Measurements from ENCODE around the gene SOX10. TPM values are rescaled to one million over a fixed set of nuclear protein-coding genes. Genes with fewer than 3 reads are reported as not detected.
"Not testable (repeated sequence)": the region's sequence is repeated elsewhere in the genome, so short reads cannot be mapped to it uniquely, and the experiment has no call there.

The SOX10 gene
- total RNA-seq, 2 experiments from 2014 or later, result not detected

DNA sequence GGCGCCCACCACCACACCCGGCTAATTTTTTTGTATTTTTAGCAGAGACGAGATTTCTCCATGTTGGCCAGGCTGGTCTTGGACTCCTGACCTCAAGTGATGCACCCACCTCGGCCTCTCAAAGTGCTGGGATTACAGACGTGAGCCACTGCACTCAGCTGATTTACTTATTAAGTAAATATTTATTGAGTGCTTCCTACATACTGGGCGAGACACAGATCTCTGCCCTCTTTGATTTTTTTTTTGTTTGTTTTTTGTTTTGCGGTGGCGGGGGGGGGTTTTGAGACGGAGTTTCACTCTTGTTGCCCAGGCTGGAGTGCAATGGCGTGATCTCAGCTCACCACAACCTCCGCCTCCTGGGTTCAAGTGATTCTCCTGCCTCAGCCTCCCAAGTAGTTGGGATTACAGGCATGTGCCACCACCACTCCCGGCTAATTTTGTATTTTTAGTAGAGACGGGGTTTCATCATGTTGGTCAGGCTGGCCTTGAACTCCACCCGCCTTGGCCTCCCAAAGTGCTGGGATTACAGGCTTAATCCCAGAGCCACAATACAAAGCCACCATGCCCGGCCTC is 28.4 kb downstream of the SOX10 start:
- H3K9me3 Mint-ChIP-seq, DNase-seq, H3K4me3 Mint-ChIP-seq, H3K27ac Mint-ChIP-seq, POLR2A ChIA-PET: not testable (repeated sequence)
- Mint-ChIP-seq H3K27me3 (peaks cover 16% of the 10 kb centered on the region), H3K4me1 (peaks cover 36% of the 10 kb centered on the region), H3K36me3 (ENCODE audit: low read depth) (peaks cover 41% of the 10 kb centered on the region)
- CTCF ChIA-PET, result interaction anchor here (3.1 kb wide), 1 partner anchor 9 kb away, joined by 21 read pairs; no protein-coding TSS in a partner anchor

DNA sequence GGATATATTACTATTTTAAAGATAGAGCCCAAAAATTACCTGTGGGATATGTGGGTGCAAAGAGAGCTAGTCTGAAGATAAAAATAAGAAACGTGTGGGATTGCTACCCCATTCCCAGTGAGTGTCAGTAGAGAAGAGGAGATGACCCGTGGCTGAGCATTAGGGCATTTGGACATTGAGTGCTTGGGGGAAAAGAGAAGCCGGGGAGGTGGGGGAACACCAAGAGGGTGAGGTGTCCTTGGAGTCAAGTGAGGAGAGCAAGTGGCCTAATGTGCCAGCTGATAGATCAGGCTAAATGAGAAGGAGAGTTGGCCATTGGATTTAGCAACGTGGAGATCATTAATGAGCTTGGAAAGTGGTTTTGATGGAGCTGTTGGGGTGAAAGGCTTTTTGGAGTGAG is 29.7 kb downstream of the SOX10 start:
- peak overlapping the region; percentile 82 for H3K27ac Mint-ChIP-seq
- H3K36me3 Mint-ChIP-seq (ENCODE audit: low read depth), result peaks cover 33% of the 10 kb centered on the region
- no peaks in the 10 kb centered on the region for H3K9me3 Mint-ChIP-seq
- peak overlapping the region; percentile 99 for H3K4me3 Mint-ChIP-seq
- peaks cover 36% of the 10 kb centered on the region for H3K4me1 Mint-ChIP-seq
- ChIA-PET POLR2A (interaction anchor here (0.5 to 1.6 kb wide), 6 partner anchors 10 to 111 kb away, joined by 3 to 4 read pairs (median 4); partner anchors contain the start of genes ANKRD54, EIF3L and MICALL1), CTCF (interaction anchor here (0.7 to 3.1 kb wide), 10 partner anchors 11 to 755 kb away, joined by 3 to 21 read pairs (median 4); partner anchors contain the start of genes ANKRD54 and MICALL1)
- DNase-seq, result no peak
- peaks cover 16% of the 10 kb centered on the region for H3K27me3 Mint-ChIP-seq

DNA sequence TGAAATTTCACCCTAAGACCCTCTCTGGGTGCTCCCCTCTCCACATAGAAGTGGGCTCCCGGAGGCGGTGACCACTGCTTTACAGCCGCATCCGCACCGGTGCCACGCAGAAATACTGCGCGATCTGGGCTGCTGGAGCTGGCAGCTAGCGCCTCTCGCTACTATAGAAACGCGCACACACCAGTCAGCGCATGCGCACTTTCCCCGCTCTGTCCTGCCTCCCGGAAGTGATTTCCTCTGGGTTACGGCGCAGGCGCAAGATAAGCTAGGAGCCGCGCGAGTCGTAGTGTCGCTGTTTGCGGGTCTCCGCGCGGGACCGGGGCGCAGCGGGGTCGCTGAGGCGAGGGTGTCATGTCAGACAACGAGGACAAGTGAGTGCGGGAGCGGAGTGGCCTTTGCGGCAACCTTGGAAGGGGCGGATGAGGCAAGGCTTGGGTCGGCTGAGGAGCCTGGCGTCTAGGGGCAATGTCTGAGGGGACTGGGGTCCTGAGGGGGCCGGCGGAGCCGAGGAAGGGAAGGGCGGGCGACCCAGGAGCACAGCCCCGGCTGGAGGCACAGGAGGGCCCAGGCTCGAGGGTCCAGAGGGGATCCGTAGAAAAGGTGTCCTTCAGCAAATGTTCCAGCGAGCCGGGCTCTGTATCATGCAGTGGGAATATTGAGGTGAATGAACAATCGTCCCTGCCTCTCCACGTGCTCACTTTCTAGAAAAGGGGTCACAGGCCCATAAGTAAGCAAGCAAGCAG is 30.7 kb downstream of the SOX10 start, which contains the start of the genes C22orf23 and POLR2F:
TSS of gene C22orf23 (minus strand) at position 165 of the 743 bp plus-strand sequence. CDS start 452 bp downstream, outside the sequence.
TSS of gene POLR2F (plus strand) at position 263 of the 743 bp plus-strand sequence. CDS start at position 352, 89 bp downstream.
- peak within 1 kb of the TSS; percentile 99 for H3K4me3 Mint-ChIP-seq
- POLR2A ChIA-PET, result interaction anchor here (0.9 to 1.6 kb wide), 7 partner anchors 11 to 151 kb away, joined by 3 to 9 read pairs (median 4); partner anchors contain the start of genes EIF3L and MICALL1
- CTCF ChIA-PET, result interaction anchor here (0.7 to 3.1 kb wide), 17 partner anchors 12 to 317 kb away, joined by 3 to 21 read pairs (median 4); partner anchors contain the start of genes ANKRD54, MICALL1 and PDXP
- H3K9me3 Mint-ChIP-seq, result no peaks in the 10 kb centered on the region
- H3K27me3 Mint-ChIP-seq, result peaks cover 16% of the 10 kb centered on the region
- peaks cover 36% of the 10 kb centered on the region for H3K4me1 Mint-ChIP-seq
- peak; percentile 97 for DNase-seq
- peak within 1 kb of the TSS; percentile 82 for H3K27ac Mint-ChIP-seq
- peaks cover 22% of the 10 kb centered on the region for H3K36me3 Mint-ChIP-seq (ENCODE audit: low read depth)

DNA sequence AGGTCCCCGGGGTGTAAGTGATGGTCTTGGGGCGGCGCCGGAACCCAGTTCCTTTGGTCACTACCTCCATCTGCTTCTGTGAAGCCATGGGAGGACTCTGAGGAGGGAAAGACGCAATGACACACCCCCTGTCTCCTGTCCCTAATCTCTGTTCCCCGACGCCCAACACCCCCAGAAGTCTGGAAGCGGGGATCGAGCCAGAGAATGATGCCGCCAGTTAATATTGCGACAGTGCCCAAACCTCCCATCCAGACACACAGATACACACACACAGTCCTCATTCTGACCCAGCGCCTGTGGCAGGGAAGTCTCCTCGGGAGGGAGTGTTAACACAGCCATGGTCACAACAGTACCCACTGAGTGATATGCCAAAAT is 31.3 kb downstream of the SOX10 start:
- CTCF ChIA-PET, result interaction anchor here (0.7 to 3.1 kb wide), 13 partner anchors 12 to 316 kb away, joined by 3 to 21 read pairs (median 4); partner anchors contain the start of genes MICALL1 and PDXP
- Mint-ChIP-seq H3K9me3 (no peaks in the 10 kb centered on the region), H3K36me3 (ENCODE audit: low read depth) (peaks cover 19% of the 10 kb centered on the region), H3K4me3 (peak overlapping the region; percentile 99), H3K27ac (no peak overlapping the region), H3K27me3 (peaks cover 16% of the 10 kb centered on the region), H3K4me1 (peaks cover 36% of the 10 kb centered on the region)
- POLR2A ChIA-PET, result interaction anchor here (0.9 to 1.4 kb wide), 4 partner anchors 15 to 150 kb away, joined by 3 to 9 read pairs (median 4); partner anchors contain the start of gene MICALL1
- no peak for DNase-seq

DNA sequence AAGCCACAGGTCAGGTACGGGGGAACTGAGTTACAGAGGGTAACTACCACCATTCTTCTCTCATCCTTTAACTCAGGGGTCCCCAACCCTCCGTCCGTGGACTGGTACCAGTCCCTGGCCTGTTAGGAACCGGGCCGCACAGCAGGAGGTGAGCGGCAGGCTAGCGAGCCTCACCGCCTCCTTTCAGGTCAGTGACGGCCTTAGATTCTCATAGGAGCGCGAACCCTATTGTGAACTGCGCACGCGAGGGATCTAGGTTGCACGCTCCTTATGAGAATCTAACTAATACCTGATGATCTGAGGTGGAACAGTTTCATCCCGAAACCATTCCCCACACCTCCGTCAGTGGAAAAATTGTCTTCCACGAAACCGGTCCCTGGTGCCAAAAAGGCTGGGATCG is 31.7 kb downstream of the SOX10 start:
- CTCF ChIA-PET, result not testable (repeated sequence)
- peak overlapping the region; percentile 99 for H3K4me3 Mint-ChIP-seq
- H3K4me1 Mint-ChIP-seq, result peaks cover 33% of the 10 kb centered on the region

DNA sequence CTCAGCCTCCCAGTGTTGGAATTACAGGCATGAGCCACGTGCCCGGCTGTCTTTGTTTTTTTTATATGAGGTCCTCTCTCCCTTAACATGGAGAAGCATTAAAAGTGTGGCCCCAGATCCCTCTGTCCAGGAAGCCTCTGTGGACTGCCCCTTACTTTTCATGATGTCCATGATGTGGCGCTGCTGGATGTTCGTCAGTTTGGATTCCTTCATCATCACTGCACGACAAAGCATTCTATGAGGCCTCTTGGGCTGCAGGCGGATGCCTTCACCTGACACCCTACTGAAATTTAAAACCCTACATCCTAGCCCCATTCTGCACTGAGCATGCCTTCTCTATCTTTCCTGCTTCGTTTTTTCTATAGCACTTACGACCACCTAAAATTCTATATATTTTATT is 33.0 kb downstream of the SOX10 start:
- Mint-ChIP-seq H3K27ac (no peak overlapping the region), H3K9me3 (no peaks in the 10 kb centered on the region), H3K36me3 (ENCODE audit: low read depth) (peaks cover 3% of the 10 kb centered on the region), H3K4me3 (no peak overlapping the region), H3K4me1 (peaks cover 27% of the 10 kb centered on the region), H3K27me3 (peaks cover 16% of the 10 kb centered on the region)
- DNase-seq, result no peak
- POLR2A ChIA-PET, result no interaction called here
- CTCF ChIA-PET, result interaction anchor here (0.6 to 1.1 kb wide), 4 partner anchors 12 to 1162 kb away, joined by 3 to 4 read pairs (median 4); no protein-coding TSS in a partner anchor

More for the DNA sequence above, 31.7 kb downstream of the SOX10 start:
- peaks cover 16% of the 10 kb centered on the region for H3K27me3 Mint-ChIP-seq
- H3K9me3 Mint-ChIP-seq, H3K27ac Mint-ChIP-seq, POLR2A ChIA-PET, DNase-seq: not testable (repeated sequence)
- H3K36me3 Mint-ChIP-seq (ENCODE audit: low read depth), result peaks cover 15% of the 10 kb centered on the region

DNA sequence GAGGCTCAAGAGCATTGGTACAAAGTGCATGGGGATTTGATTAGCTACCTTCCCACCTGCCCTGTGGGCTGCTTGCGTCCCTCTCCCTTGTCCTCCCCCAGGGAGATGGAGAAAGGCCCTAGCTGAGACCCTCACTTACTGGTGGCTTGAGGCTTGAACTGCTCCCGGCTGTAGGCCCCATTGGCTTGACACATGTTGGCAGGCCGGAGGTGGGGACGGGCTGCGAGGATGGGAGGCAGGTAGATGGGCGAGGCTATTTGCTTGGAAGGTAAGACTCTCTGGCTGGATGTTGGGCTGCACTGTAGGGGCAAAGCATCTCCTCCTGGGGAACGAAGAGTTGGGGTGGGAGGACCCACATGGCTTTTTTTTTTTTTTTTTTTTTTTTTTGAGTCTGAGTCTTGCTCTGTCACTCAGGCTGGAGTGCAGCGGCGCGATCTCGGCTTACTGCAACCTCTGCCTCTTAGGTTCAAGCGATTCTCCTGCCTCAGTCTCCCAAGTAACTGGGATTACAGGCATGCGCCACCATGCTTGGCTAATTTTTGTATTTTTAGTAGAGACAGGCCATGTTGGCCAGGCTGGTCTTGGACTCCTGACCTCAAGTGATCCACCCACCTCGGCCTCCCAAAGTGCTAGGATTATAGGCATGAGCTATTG is 37.1 kb downstream of the SOX10 start:
- H3K36me3 Mint-ChIP-seq (ENCODE audit: low read depth); POLR2A ChIA-PET: not testable (repeated sequence)
- CTCF ChIA-PET, result interaction anchor here (0.7 to 1.2 kb wide), 2 partner anchors 13 to 55 kb away, joined by 4 read pairs; no protein-coding TSS in a partner anchor

DNA sequence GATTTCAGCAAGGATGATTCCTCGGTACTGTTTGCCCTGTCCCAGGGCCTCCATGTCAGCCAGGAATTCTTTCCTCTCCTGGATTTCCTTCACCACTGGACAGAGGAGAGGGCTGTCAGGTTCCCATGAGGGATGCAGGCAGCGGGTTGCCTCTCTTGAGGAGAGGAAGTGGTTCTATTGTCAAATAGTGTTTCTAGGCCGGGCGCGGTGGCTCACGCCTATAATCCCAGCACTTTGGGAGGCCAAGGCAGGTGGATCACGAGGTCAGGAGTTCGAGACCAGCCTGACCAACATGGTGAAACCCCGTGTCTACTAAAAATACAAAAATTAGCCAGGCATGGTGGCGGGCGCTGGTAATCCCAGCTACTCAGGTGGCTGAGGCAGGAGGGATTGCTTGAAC is 39.9 kb downstream of the SOX10 start:
- POLR2A ChIA-PET, H3K27me3 Mint-ChIP-seq, DNase-seq, H3K9me3 Mint-ChIP-seq, H3K27ac Mint-ChIP-seq, H3K4me3 Mint-ChIP-seq, H3K4me1 Mint-ChIP-seq: not testable (repeated sequence)
- CTCF ChIA-PET, result interaction anchor here (1.7 kb wide), 1 partner anchor 10 kb away, joined by 5 read pairs; no protein-coding TSS in a partner anchor
- peaks cover 10% of the 10 kb centered on the region for H3K36me3 Mint-ChIP-seq (ENCODE audit: low read depth)

More for the DNA sequence above, 37.1 kb downstream of the SOX10 start:
- DNase-seq, H3K4me3 Mint-ChIP-seq, H3K27ac Mint-ChIP-seq, H3K9me3 Mint-ChIP-seq, H3K27me3 Mint-ChIP-seq, H3K4me1 Mint-ChIP-seq: not testable (repeated sequence)

DNA sequence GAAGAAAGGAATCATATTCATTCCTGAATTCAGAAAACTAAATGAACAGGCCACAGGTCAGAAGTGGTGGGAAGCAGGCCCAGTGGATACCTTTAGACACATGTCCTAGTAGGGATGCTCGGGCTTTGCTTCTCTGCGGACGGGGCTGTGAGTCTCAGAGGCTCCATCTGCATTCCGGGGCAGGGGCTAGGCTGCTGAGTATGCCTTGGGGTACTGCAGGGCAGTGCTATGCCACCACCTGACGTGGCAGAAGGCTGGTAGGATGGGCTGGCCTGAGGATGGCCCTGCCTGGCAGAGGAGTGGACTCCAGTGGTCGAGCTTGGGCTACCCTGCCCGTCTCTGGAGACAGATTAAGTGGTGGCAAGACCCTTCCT is 40.5 kb downstream of the SOX10 start:
- no peak overlapping the region for H3K4me3 Mint-ChIP-seq

DNA sequence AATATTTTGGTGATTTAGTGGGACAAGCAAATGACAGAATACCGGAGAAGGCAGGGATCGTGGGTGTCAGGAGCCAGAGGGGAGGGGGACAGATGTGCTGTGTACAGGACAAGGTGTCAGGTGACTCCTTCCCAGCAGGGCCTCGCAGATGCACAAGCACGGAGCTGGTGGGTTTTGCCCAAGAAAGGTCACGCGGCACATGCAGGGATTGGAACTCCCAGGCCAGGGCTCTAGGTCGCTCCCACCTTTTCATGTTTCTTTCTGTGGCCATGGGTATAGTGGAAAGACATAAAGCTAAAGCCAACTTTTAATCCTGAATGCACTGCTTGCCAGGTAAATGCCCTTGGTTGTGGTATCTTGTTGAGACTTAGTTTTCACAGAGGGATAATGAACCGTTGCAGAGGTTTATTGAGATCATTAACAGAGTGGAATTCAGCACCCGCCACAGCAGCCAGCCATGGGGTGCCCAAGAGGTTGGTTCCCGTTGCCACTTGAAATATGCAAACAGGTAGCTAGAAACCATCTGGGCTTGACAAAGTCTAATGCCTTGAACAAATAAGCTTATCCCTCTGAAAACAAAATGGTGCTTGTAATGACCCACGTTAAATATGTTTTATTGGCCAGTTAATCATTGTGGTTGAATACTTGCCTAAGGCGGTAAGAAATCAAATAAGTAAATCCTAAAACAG is 41.1 kb downstream of the SOX10 start:
- Mint-ChIP-seq H3K27me3 (no peaks in the 10 kb centered on the region), H3K4me1 (no peaks in the 10 kb centered on the region), H3K4me3 (no peak overlapping the region), H3K27ac (no peak overlapping the region), H3K36me3 (ENCODE audit: low read depth) (peaks cover 10% of the 10 kb centered on the region), H3K9me3 (no peaks in the 10 kb centered on the region)
- ChIA-PET POLR2A (no interaction called here), CTCF (no interaction called here)
- DNase-seq, result no peak

More for the DNA sequence above, 40.5 kb downstream of the SOX10 start:
- H3K27me3 Mint-ChIP-seq, result no peaks in the 10 kb centered on the region
- no peak for DNase-seq
- no peaks in the 10 kb centered on the region for H3K9me3 Mint-ChIP-seq
- H3K36me3 Mint-ChIP-seq (ENCODE audit: low read depth), result peaks cover 10% of the 10 kb centered on the region
- POLR2A ChIA-PET, result no interaction called here
- no peaks in the 10 kb centered on the region for H3K4me1 Mint-ChIP-seq
- CTCF ChIA-PET, result interaction anchor here (1.7 kb wide), 1 partner anchor 10 kb away, joined by 5 read pairs; no protein-coding TSS in a partner anchor
- H3K27ac Mint-ChIP-seq, result no peak overlapping the region

DNA sequence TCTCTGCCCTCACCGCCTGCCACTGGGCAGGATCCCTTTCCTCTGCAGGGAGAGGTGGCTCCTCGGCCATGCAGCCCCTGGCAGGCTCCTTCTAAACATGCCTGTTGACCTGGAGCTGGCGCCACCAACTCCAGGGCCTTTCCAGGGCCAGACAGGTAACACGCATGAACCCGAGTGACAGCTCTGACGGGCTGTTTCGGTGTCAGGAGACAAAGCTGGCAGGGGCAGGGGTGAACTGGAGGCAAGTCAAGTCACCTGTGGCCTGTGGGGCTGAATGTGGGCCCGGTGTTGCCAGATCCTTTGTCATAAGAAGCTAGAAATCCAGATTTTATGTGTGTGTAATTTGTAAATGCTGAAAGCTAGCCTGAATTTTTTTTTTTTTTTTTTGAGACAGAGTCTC is 42.2 kb downstream of the SOX10 start:
- no peak overlapping the region for H3K4me3 Mint-ChIP-seq
- no peaks in the 10 kb centered on the region for H3K4me1 Mint-ChIP-seq
- H3K27me3 Mint-ChIP-seq, result no peaks in the 10 kb centered on the region
- H3K9me3 Mint-ChIP-seq, result no peaks in the 10 kb centered on the region
- ChIA-PET CTCF (interaction anchor here (0.7 kb wide), 1 partner anchor 22 kb away, joined by 3 read pairs; no protein-coding TSS in a partner anchor), POLR2A (no interaction called here)
- no peak overlapping the region for H3K27ac Mint-ChIP-seq
- peaks cover 16% of the 10 kb centered on the region for H3K36me3 Mint-ChIP-seq (ENCODE audit: low read depth)
- DNase-seq, result no peak

DNA sequence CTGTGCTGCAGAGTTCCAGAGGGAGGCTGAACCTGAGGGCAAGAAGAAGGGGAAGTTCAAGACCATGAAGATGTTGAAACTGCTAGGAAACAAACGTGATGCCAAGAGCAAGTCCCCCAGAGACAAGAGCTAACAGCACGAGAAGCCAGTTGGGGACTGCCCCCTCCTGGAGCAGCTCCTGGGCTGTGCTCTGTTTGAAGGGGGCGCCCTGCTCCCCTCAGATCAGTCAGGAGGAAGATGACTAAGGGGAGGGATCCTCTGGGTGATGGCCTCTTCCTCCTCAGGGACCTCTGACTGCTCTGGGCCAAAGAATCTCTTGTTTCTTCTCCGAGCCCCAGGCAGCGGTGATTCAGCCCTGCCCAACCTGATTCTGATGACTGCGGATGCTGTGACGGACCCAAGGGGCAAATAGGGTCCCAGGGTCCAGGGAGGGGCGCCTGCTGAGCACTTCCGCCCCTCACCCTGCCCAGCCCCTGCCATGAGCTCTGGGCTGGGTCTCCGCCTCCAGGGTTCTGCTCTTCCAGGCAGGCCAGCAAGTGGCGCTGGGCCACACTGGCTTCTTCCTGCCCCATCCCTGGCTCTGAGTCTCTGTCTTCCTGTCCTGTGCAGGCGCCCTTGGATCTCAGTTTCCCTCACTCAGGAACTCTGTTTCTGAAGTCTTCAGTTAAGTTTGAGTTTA is 43.5 kb downstream of the SOX10 start:
- no peak for DNase-seq
- no peaks in the 10 kb centered on the region for H3K4me1 Mint-ChIP-seq
- peaks cover 16% of the 10 kb centered on the region for H3K36me3 Mint-ChIP-seq (ENCODE audit: low read depth)
- H3K4me3 Mint-ChIP-seq, result no peak overlapping the region
- no peaks in the 10 kb centered on the region for H3K27me3 Mint-ChIP-seq
- ChIA-PET POLR2A (no interaction called here), CTCF (no interaction called here)
- H3K27ac Mint-ChIP-seq, result no peak overlapping the region
- H3K9me3 Mint-ChIP-seq, result no peaks in the 10 kb centered on the region

Measured in activated CD4-positive, alpha-beta memory T cell treated with anti-CD3 and anti-CD28 coated beads, Interleukin-2, amount 10 ng/mL, durations not matched to agents 7 days and 5 days (primary cell).